Measurements from ENCODE around the gene MED17.

DNA sequence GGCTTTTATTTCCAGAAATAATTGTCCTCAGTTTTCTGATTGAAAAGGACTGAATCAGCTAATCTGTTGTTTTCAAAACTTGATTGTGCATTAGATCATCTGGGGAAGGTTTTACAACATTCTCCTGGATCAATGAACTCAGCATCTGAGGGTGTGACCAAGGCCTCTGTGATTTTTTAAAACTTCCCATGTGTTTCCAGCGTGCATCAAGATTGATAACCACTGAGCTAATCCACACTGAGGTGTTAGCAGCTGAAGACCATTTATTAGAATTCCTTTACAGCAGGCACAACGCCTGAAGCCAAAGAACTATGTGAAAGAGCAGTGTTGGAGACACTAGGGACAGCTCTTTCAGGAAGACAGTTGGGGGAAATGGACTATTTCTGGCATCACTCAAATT is 56.1 kb downstream of the MED17 start:
- TF ChIP-seq LEF1 (IDR thresholded peaks at IDR 0.05; ENCODE audit: borderline replicate concordance) (no peak), HDGF (IDR thresholded peaks at IDR 0.05; ENCODE audit: borderline replicate concordance) (no peak), SP1 (IDR thresholded peaks at IDR 0.05) (no peak), FOXK2 (IDR thresholded peaks at IDR 0.05) (no peak), FOXA1 (IDR thresholded peaks at IDR 0.05) (no peak), SUZ12 (IDR thresholded peaks at IDR 0.05) (no peak), NFRKB (IDR thresholded peaks at IDR 0.05) (no peak), BHLHE40 (IDR thresholded peaks at IDR 0.05; ENCODE audit: borderline replicate concordance) (no peak), ELF4 (IDR thresholded peaks at IDR 0.05) (no peak), FOXM1 (IDR thresholded peaks at IDR 0.05; ENCODE audit: borderline replicate concordance) (no peak)
